HG02763 (cell line): Measurements from ENCODE around the gene C1orf21.
"Not testable (repeated sequence)": the region's sequence is repeated elsewhere in the genome, so short reads cannot be mapped to it uniquely, and the experiment has no call there.

Experiments
- ATAC-seq: cut with Tn5 transposase; IDR thresholded peaks from one replicate; pipeline ENCODE4 v1.9.1; 2021; ENCODE audit warnings: mild to moderate bottlenecking, moderate library complexity; ENCODE audit not compliant: unreplicated experiment

Gene C1orf21

GRCh38 chr1:184386312-184387068 is at the start of gene C1orf21:
C1orf21 (plus strand) TSS chr1:184387029; CDS start chr1:184477510, 90,481 bp downstream.
- ATAC-seq, result peak; percentile 72

- not testable (repeated sequence) for ATAC-seq
Measured at GRCh38 chr1:184337865-184338264, 49.0 kb upstream of the C1orf21 start.

GRCh38 chr1:184340984-184341383 is 45.8 kb upstream of the C1orf21 start:
- ATAC-seq, result no peak

GRCh38 chr1:184350573-184350972 is 36.3 kb upstream of the C1orf21 start:
- ATAC-seq, result no peak

GRCh38 chr1:184351416-184351975 is 35.3 kb upstream of the C1orf21 start:
- ATAC-seq, result no peak

- no peak for ATAC-seq
Measured at GRCh38 chr1:184352776-184353175, 34.1 kb upstream of the C1orf21 start.

GRCh38 chr1:184354719-184355118 is 32.1 kb upstream of the C1orf21 start:
- no peak for ATAC-seq

GRCh38 chr1:184356891-184357290 is 29.9 kb upstream of the C1orf21 start:
- no peak for ATAC-seq

GRCh38 chr1:184358256-184358655 is 28.6 kb upstream of the C1orf21 start:
- ATAC-seq, result no peak

GRCh38 chr1:184359909-184360308 is 26.9 kb upstream of the C1orf21 start:
- ATAC-seq, result no peak

GRCh38 chr1:184362876-184363275 is 24.0 kb upstream of the C1orf21 start:
- ATAC-seq, result no peak

- no peak for ATAC-seq
Measured at GRCh38 chr1:184365699-184366098, 21.1 kb upstream of the C1orf21 start.

GRCh38 chr1:184366997-184367396 is 19.8 kb upstream of the C1orf21 start:
- ATAC-seq, result no peak

- ATAC-seq, result no peak
Measured at GRCh38 chr1:184367427-184368038, 19.3 kb upstream of the C1orf21 start.

GRCh38 chr1:184368354-184368753 is 18.5 kb upstream of the C1orf21 start:
- no peak for ATAC-seq

GRCh38 chr1:184370850-184371249 is 16.0 kb upstream of the C1orf21 start:
- no peak for ATAC-seq

- no peak for ATAC-seq
Measured at GRCh38 chr1:184373155-184373554, 13.7 kb upstream of the C1orf21 start.

- ATAC-seq, result no peak
Measured at GRCh38 chr1:184376369-184376768, 10.5 kb upstream of the C1orf21 start.

- ATAC-seq, result no peak
Measured at GRCh38 chr1:184379111-184379752, 7.6 kb upstream of the C1orf21 start.

GRCh38 chr1:184380468-184380867 is 6.4 kb upstream of the C1orf21 start:
- ATAC-seq, result no peak

GRCh38 chr1:184383772-184384323 is 3.0 kb upstream of the C1orf21 start:
- ATAC-seq, result no peak
